OCI-LY1 (cell line): ENCODE measurements around the gene BLVRA.

ENCODE experiments used
- EZH2 ChIP-seq: fragments of 200-600 bp; sonication (generic), shearing (Covaris generic); IDR thresholded peaks from 2 replicates; pipeline ENCODE4 v1.8.0; 2017; ENCODE audit warnings: borderline replicate concordance, mixed run types, mild to moderate bottlenecking, antibody characterized with exemption, low read length, moderate library complexity, mixed read lengths
- TF ChIP-seq, protein P1 (sequence below): fragments of 200-600 bp; sonication (generic), shearing (Covaris generic); IDR thresholded peaks from 2 replicates; pipeline ENCODE4 v1.5.1; 2017; ENCODE audit warnings: mild to moderate bottlenecking, antibody characterized with exemption, low read length, moderate library complexity, mixed read lengths

DNA sequence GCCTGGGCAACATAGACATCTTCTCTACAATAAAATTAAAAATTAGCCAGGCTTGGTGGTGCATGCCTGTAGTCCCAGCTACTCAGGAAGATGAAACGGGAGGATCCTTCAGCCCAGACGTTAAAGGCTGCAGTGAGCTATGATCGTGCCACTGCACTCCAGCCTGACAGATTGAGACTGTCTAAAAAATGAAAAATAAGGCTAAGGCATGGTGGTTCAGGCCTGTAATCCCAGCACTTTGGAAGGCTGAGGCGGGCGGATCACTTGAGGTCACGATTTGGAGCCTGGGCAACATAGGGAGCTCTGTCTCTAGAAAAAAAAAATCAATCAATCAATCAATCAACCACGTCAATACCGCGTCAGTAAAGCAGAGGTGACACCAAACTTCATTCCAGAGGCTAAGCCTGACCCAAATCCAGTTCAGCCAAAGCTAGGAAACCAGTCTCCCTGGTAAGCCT, 79.8 kb downstream of the BLVRA start:
- TF ChIP-seq, protein P1, sequence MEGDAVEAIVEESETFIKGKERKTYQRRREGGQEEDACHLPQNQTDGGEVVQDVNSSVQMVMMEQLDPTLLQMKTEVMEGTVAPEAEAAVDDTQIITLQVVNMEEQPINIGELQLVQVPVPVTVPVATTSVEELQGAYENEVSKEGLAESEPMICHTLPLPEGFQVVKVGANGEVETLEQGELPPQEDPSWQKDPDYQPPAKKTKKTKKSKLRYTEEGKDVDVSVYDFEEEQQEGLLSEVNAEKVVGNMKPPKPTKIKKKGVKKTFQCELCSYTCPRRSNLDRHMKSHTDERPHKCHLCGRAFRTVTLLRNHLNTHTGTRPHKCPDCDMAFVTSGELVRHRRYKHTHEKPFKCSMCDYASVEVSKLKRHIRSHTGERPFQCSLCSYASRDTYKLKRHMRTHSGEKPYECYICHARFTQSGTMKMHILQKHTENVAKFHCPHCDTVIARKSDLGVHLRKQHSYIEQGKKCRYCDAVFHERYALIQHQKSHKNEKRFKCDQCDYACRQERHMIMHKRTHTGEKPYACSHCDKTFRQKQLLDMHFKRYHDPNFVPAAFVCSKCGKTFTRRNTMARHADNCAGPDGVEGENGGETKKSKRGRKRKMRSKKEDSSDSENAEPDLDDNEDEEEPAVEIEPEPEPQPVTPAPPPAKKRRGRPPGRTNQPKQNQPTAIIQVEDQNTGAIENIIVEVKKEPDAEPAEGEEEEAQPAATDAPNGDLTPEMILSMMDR, result no peak
- TF ChIP-seq EZH2, result no peak
